Heart right ventricle (tissue), 16 donors: Measurements from ENCODE around the gene IRF3. TPM values are rescaled to one million over a fixed set of nuclear protein-coding genes. Genes with fewer than 3 reads are reported as not detected.
A peak's percentile ranks its signal among the peaks of the same experiment; 100 is the strongest.

ENCODE experiments used
- ATAC-seq, 8 donors: fragments of 200-7000 bp; cut with Tn5 transposase; one replicate each; pipeline ENCODE4 v1.9.1; 2020; ENCODE audit warnings: mild to moderate bottlenecking in 8 of 8, moderate library complexity in 8 of 8, moderate number of reproducible peaks in 1 of 8
- DNase-seq, 2 donors: peaks; one replicate each; pipeline ENCODE4 v3.0.0-alpha.2; 2020
- H3K27ac ChIP-seq, 10 donors: fragments of 200-600 bp; sonication (generic) in 2 of 10; one replicate each; pipeline versions ENCODE4 v1.5.0 to v1.8.0; 2020 to 2022; ENCODE audit warnings: mild to moderate bottlenecking in 3 of 10
- H3K27me3 ChIP-seq, 7 donors: fragments of 200-600 bp; one replicate each; pipeline ENCODE4 v1.8.0; 2021 to 2022; ENCODE audit warnings: mild to moderate bottlenecking in 2 of 7
- H3K36me3 ChIP-seq, 9 donors: fragments of 200-600 bp; sonication (generic) in 1 of 9; one replicate each; pipeline versions ENCODE4 v1.5.0 to v1.8.0; 2020 to 2022; ENCODE audit warnings: mild to moderate bottlenecking in 2 of 9
- H3K4me1 ChIP-seq, 9 donors: fragments of 200-600 bp; sonication (generic) in 1 of 9; one replicate each; pipeline versions ENCODE4 v1.5.0 to v1.8.0; 2020 to 2022; ENCODE audit warnings: mild to moderate bottlenecking in 4 of 9
- H3K4me3 ChIP-seq, 10 donors: fragments of 200-600 bp; sonication (generic) in 2 of 10; one replicate each; pipeline versions ENCODE4 v1.5.0 to v1.8.0; 2020 to 2022; ENCODE audit warnings: mild to moderate bottlenecking in 7 of 10, moderate library complexity in 2 of 10
- H3K9me3 ChIP-seq, 11 donors: fragments of 200-600 bp in 10 of 11; sonication (generic) in 2 of 11; one replicate each; pipeline versions ENCODE4 v1.5.0 to v1.8.0; 2013 to 2022; ENCODE audit warnings: mild to moderate bottlenecking in 2 of 11, control low read depth in 1 of 11, moderate library complexity in 1 of 11
- CTCF ChIP-seq, 9 donors: fragments of 200-600 bp; sonication (generic) in 2 of 9; IDR thresholded peaks; one replicate each; pipeline versions ENCODE4 v1.5.0 to v1.8.0; 2021 to 2022; ENCODE audit warnings: antibody characterized with exemption in 9 of 9, mild to moderate bottlenecking in 5 of 9, moderate library complexity in 1 of 9
- WGBS, 2 donors: extraction: QIAGEN DNeasy Blood & Tissue Kit; methylation state at CpG; one replicate each; pipeline ENCODE4 v1.1.7; 2013; ENCODE audit warnings: inconsistent platforms in 1 of 2; 5-methylcytosine and 5-hydroxymethylcytosine counted together
- intact Hi-C, 10 donors: fragments of 100-400 bp; cut with DNase I; formaldehyde crosslinking; loops; one replicate each; pipeline versions ENCODE4 v1.11.1 to v1.14.2; 2022
- polyA plus RNA-seq, 2 donors: library from polyadenylated mRNA; stranded (reverse); fragments of 200-250 nt; gene quantifications; one replicate each; pipeline ENCODE4 v1.2.3, GENCODE V29; 2013
- total RNA-seq, 10 donors: library from RNA; stranded (reverse); fragmentation: NEBNext Ultra II Directional in 3 of 10; extraction: Animal tissue kit (Norgen Biotek cat#: 25700) in 3 of 10; gene quantifications; one replicate each; pipeline versions ENCODE4 v1.2.1 to v1.2.4, GENCODE V29; 2021 to 2023
- donor health status: Arrhythmogenic right ventricular cardiomyopathy.
- donor health status: ischemic (EF 13 %, LVEDD 7.1; RV severe dilation, severe dysfunction).
- donor health status: healthy with polysubstance abuse.
- donor health status: DM: no; HTN: yes; CAD: no.
- donor health status: DM: no; HTN: no; CAD: no.
- donor health status: ischemic (EF 25% LVEDD 6.9; RV normal size, moderate dysfunction).
- donor health status: ischemic (EF 25% LVEDD 5.7; RV mildly dilated, moderate dysfunction).
- donor health status: healthy.
- donor health status: DM: yes; HTN: yes; CAD: no.
- donor health status: Ischemic cardiomyopathy.
- donor health status: ischemic (EF 35%, LVEDD 5.7; RV mildly dilated, moderate dysfunction).
- donor health status: nonischemic (EF 11% LVEDD 7.7; RV severe dilation, severe dysfunction).
- donor health status: DM: yes; HTN: yes; CAD: no.
- donor health status: PGD.
- donor health status: ischemic (EF 29% LVEDD 5.4; RV normal size, mild dysfunction).
- donor health status: nonischemic (EF 23%, LVEDD 6.1; RV moderate dilation, normal function).

The IRF3 gene
- total and polyA plus RNA-seq, 12 donors = 22.3 to 84.2 (median 25.4) TPM

GRCh38 chr19:49663224-49663623, 2.4 kb downstream of the IRF3 start:
- 89 to 93% methylated on average over 12 of the region's 12 CpGs for WGBS, 2 donors
- Histone ChIP-seq H3K27me3 (no peaks in the 10 kb centered on the region), H3K36me3 (peaks cover 0 to 53% (median 19%) of the 10 kb centered on the region in 9 donors), H3K4me3 (peak overlapping the region in 1 of 10 donors; percentile 85), H3K4me1 (peaks cover 10 to 31% (median 19%) of the 10 kb centered on the region in 9 donors), H3K9me3 (no peaks in the 10 kb centered on the region), H3K27ac (peak overlapping the region in 1 of 10 donors; percentile 92)
- no peak for ATAC-seq
- DNase-seq = no peak
- no peak for TF ChIP-seq CTCF (IDR thresholded peaks at IDR 0.05)
- intact Hi-C loops = no loop called here

GRCh38 chr19:49662011-49662410, 3.6 kb downstream of the IRF3 start:
- Histone ChIP-seq H3K4me3 (no peak overlapping the region), H3K27me3 (no peaks in the 10 kb centered on the region), H3K36me3 (peaks cover 0 to 63% (median 28%) of the 10 kb centered on the region in 9 donors), H3K9me3 (no peaks in the 10 kb centered on the region), H3K27ac (no peak overlapping the region), H3K4me1 (peaks cover 10 to 31% (median 19%) of the 10 kb centered on the region in 9 donors)
- 91 to 93% methylated on average over 16 of the region's 16 CpGs for WGBS, 2 donors
- no peak for ATAC-seq
- intact Hi-C loops = no loop called here
- TF ChIP-seq CTCF (IDR thresholded peaks at IDR 0.05) = no peak
- DNase-seq = no peak

GRCh38 chr19:49660338-49660961, 5.2 kb downstream of the IRF3 start:
- TF ChIP-seq CTCF (IDR thresholded peaks at IDR 0.05) = no peak

GRCh38 chr19:49658566-49659442, 6.9 kb downstream of the IRF3 start:
- WGBS, 2 donors = 90 to 93% methylated on average over 12 of the region's 12 CpGs
- DNase-seq (no peak), ATAC-seq (no peak)
- intact Hi-C loops = no loop called here
- Histone ChIP-seq H3K36me3 (peaks cover 4 to 95% (median 59%) of the 10 kb centered on the region in 9 donors), H3K4me1 (peaks cover 0 to 9% (median 3%) of the 10 kb centered on the region in 9 donors), H3K9me3 (no peaks in the 10 kb centered on the region), H3K27me3 (no peaks in the 10 kb centered on the region), H3K27ac (no peak overlapping the region), H3K4me3 (no peak overlapping the region)
- TF ChIP-seq CTCF (IDR thresholded peaks at IDR 0.05) = no peak

More at GRCh38 chr19:49660338-49660961, 5.2 kb downstream of the IRF3 start:
- Histone ChIP-seq H3K4me1 (peaks cover 3 to 20% (median 12%) of the 10 kb centered on the region in 9 donors), H3K36me3 (peaks cover under 1 to 78% (median 42%) of the 10 kb centered on the region in 9 donors), H3K4me3 (no peak overlapping the region), H3K9me3 (no peaks in the 10 kb centered on the region), H3K27me3 (no peaks in the 10 kb centered on the region), H3K27ac (no peak overlapping the region)
- ATAC-seq (no peak), DNase-seq (no peak)
- intact Hi-C loops = no loop called here
- WGBS, 2 donors = 90% methylated on average over 15 of the region's 15 CpGs
